ENCODE measurements around the gene GP9. TPM values are rescaled to one million over a fixed set of nuclear protein-coding genes. Genes with fewer than 3 reads are reported as not detected.

GP9 gene
- total and polyA plus RNA-seq, 9 of the 15 experiments (the other 6 are each of a cell fraction or from before 2014, with no cell fraction given) = not detected

DNA sequence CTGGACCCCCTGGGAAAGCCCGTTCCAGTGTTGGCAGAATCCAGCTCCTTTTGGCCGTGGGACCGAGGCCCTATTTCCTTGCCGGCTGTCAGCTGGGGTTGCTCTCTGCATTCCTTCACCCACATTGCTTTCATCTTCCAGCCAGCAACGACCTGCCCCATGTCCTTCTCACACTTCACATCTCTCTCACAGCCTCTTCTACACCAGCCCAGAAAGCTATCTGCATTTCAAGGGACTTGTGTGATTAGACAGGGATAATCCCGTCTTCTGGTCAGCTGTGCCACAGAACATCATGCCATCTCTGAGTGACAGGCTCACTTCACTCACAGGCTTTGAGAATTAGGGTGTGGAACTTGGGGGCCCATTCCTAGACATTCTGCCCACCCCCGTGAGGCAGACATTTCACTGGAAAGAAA lies 43.1 kb upstream of the GP9 start:
- intact Hi-C loops (cut with micrococcal nuclease) = loop anchor here (2.0 to 5.0 kb wide), 2 partner anchors 37 to 140 kb away; partner anchors contain the start of gene ACAD9
- CTCF ChIA-PET (ENCODE audit: low intra/inter-chr PET ratio) = no interaction called here
- TF ChIP-seq RB1 (IDR thresholded peaks at IDR 0.05; ENCODE audit: low read depth) (no peak), POLR2B (IDR thresholded peaks at IDR 0.05; ENCODE audit: low read depth, partially characterized antibody) (no peak), RUNX1 (IDR thresholded peaks at IDR 0.05; ENCODE audit: low read depth) (no peak), ZNF785 (CRISPR knock-in tag; IDR thresholded peaks at IDR 0.05) (no peak), CEBPB (tag; IDR thresholded peaks at IDR 0.05) (no peak), PHF21A (IDR thresholded peaks at IDR 0.05; ENCODE audit: borderline replicate concordance, low read depth) (no peak), JUND (IDR thresholded peaks at IDR 0.05; ENCODE audit: borderline replicate concordance, low read depth, low read length) (no peak), JUND (tag; IDR thresholded peaks at IDR 0.05; ENCODE audit: borderline replicate concordance, low read depth, low read length) (no peak), PCBP2 (IDR thresholded peaks at IDR 0.05; ENCODE audit: low read depth, low read length, poor library complexity, severe bottlenecking) (no peak), BRD4 (IDR thresholded peaks at IDR 0.05) (no peak), ZNF75A (CRISPR knock-in tag; IDR thresholded peaks at IDR 0.05) (no peak), ERF (CRISPR knock-in tag; IDR thresholded peaks at IDR 0.05) (no peak), E2F3 (CRISPR knock-in tag; IDR thresholded peaks at IDR 0.05) (no peak), NFRKB (IDR thresholded peaks at IDR 0.05; ENCODE audit: low read depth) (no peak), ILK (tag; IDR thresholded peaks at IDR 0.05; ENCODE audit: borderline replicate concordance, low read depth) (no peak), PRMT5 (CRISPR knock-in tag; IDR thresholded peaks at IDR 0.05) (no peak), TAF1 (IDR thresholded peaks at IDR 0.05; ENCODE audit: control insufficient read depth, extremely low read depth, insufficient read depth, low read length, severe bottlenecking) (no peak)
- Histone ChIP-seq H4K20me1 (replicated peaks; ENCODE audit: control insufficient read depth, insufficient read depth, low read length) (0 out of 2 replicates have a peak, but pooled peaks cover 10% of the 10 kb centered on the region), H3K9me3 (replicated peaks; ENCODE audit: control insufficient read depth, insufficient read depth, low read depth, low read length) (no peaks in the 10 kb centered on the region), H3K36me3 (ENCODE audit: control insufficient read depth, insufficient read depth, low read length) (no peaks in the 10 kb centered on the region), H3K4me1 (replicated peaks in 1 of 2; ENCODE audit: control insufficient read depth in 2 of 2, insufficient read depth in 2 of 2, low read length in 2 of 2) (peaks cover 27 to 43% of the 10 kb centered on the region in 2 experiments), H3K9ac (ENCODE audit: insufficient read depth in 1 of 2, low read depth in 2 of 2, low read length in 2 of 2) (peak overlapping the region; percentile 15 to 50; a peak in 2 of 4 replicates), H3K4me2 (ENCODE audit: insufficient read depth, low read length) (peak overlapping the region; percentile 27; the same call in 1 of the 2 replicates), H2AFZ (ENCODE audit: low read depth, low read length) (peak overlapping the region; percentile 47; the same call in 1 of the 2 replicates), H3K4me3 (no peak overlapping the region), H3K9me1 (ENCODE audit: control insufficient read depth, insufficient read depth, low read length) (peaks cover 3% of the 10 kb centered on the region), H3K79me2 (ENCODE audit: control insufficient read depth, insufficient read depth, low read length) (no peaks in the 10 kb centered on the region), H3K27ac (ENCODE audit: extremely low read depth, low read depth, low read length) (peak overlapping the region; percentile 48; the same call in 1 of the 3 replicates), H3K27me3 (ENCODE audit: control insufficient read depth in 2 of 2, insufficient read depth in 2 of 2, low read length in 2 of 2) (no peaks in the 10 kb centered on the region)
- ATAC-seq = no peak
- in situ Hi-C loops (cut with MboI) = no loop called here
- FAIRE-seq = no peak
- POLR2A ChIA-PET = interaction anchor here (0.5 to 2.8 kb wide), 4 partner anchors 9 to 530 kb away, joined by 3 to 22 read pairs (median 4); no protein-coding TSS in a partner anchor
- BruUV-seq (replicated peaks) = no TSS peak
- WGBS (ENCODE audit: insufficient coverage, low coverage, missing lambda C conversion rate) = 35% methylated on average over 6 of the region's 7 CpGs
- DNase-seq (ENCODE audit: extremely low read depth in 1 of 4, low spot score in 3 of 4) = no peak
